ENCODE results near the gene MAZ.
"Not testable (repeated sequence)": the region's sequence is repeated elsewhere in the genome, so short reads cannot be mapped to it uniquely, and the experiment has no call there.

Gene MAZ

DNA sequence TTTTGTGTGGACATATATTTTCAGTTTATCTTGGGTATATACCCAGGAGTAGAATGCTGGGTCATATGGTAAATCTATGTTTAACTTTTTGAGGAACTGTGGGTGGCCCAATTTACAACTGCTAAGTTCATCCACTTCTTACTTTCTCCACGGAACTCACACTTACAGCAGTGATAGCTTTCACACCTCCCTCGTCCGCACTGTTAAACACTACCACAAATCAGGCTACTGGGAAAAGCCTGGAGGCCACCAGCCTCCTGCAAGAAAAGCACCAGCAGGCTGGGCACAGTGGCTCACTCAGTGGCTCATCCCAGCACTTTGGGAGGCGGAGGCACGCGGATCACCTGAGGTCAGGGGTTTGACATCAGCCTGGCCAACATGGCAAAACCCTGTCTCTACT, 43.0 kb upstream of the MAZ start:
- in situ Hi-C loops (cut with MboI; ENCODE audit: low pct_unique_long_range_greater_than_20kb, low sequenced_read_pairs, unreplicated experiment) = no loop called here
- TF ChIP-seq, protein P1, sequence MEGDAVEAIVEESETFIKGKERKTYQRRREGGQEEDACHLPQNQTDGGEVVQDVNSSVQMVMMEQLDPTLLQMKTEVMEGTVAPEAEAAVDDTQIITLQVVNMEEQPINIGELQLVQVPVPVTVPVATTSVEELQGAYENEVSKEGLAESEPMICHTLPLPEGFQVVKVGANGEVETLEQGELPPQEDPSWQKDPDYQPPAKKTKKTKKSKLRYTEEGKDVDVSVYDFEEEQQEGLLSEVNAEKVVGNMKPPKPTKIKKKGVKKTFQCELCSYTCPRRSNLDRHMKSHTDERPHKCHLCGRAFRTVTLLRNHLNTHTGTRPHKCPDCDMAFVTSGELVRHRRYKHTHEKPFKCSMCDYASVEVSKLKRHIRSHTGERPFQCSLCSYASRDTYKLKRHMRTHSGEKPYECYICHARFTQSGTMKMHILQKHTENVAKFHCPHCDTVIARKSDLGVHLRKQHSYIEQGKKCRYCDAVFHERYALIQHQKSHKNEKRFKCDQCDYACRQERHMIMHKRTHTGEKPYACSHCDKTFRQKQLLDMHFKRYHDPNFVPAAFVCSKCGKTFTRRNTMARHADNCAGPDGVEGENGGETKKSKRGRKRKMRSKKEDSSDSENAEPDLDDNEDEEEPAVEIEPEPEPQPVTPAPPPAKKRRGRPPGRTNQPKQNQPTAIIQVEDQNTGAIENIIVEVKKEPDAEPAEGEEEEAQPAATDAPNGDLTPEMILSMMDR (IDR thresholded peaks at IDR 0.05; ENCODE audit: extremely low read depth, insufficient read depth, missing control alignments) = no peak
- no peak for DNase-seq (ENCODE audit: low spot score)

DNA sequence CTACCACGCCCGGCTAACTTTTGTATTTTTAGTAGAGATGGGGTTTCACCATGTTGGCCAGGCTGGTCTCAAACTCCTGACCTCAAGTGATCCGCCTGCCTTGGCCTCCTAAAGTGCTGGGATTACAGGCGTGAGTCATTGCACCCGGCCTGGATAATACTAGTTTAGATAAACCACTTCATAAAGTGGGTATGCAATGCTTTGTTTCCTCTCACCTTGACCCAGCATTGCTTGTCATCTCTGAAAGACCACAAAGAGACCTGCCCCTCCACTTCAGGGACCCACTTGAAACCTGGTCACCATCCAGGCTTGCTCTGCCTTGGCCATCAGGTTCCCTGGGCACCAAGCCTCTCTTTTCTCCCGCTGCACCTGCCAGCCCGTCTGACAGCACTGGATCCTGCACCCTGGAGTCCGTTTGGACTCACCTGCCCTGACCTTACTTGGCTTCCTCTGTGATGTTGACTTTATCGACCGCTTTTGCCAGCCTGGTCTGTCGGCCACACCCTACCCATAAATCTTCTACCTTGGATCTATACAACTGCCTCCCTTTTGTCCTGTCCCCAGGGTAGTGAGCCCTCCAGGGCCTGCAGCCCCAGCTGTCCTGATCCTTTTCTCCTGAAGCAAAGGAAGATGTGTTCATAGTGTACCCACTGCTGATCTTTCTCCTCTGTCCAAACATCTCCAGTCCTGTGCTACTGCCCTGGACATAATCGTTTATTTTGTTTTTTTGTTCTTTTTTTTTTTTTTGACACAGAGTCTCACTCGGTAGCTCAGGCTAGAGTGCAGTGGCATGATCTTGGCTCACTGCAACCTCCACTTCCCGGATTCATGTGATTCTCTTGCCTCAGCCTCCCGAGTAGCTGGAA, 40.9 kb upstream of the MAZ start:
- TF ChIP-seq, protein P1 (IDR thresholded peaks at IDR 0.05; ENCODE audit: extremely low read depth, insufficient read depth, missing control alignments) = no peak
- in situ Hi-C loops (cut with MboI; ENCODE audit: low pct_unique_long_range_greater_than_20kb, low sequenced_read_pairs, unreplicated experiment) = no loop called here
- no peak for DNase-seq (ENCODE audit: low spot score)

DNA sequence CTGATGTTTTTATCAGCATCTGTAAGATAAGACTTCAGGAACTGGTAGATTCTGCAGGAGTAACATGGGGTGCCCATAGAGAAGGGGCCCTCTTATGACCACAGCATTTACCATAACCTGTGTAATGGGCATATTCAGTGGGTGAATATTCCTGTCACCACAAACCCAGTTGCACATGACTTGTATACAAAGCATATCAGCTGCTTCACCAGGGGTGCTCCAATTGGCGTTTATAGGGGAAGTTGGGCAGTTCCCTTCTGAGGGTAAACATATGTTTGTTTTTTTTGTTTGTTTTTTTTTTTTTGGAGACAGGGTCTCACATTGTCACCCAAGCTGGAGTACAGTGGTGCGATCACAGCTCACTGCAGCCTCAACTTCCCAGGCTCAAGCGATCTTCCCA, 39.8 kb upstream of the MAZ start:
- in situ Hi-C loops (cut with MboI; ENCODE audit: low pct_unique_long_range_greater_than_20kb, low sequenced_read_pairs, unreplicated experiment) = no loop called here
- no peak for DNase-seq (ENCODE audit: low spot score)
- TF ChIP-seq, protein P1 (IDR thresholded peaks at IDR 0.05; ENCODE audit: extremely low read depth, insufficient read depth, missing control alignments) = no peak

DNA sequence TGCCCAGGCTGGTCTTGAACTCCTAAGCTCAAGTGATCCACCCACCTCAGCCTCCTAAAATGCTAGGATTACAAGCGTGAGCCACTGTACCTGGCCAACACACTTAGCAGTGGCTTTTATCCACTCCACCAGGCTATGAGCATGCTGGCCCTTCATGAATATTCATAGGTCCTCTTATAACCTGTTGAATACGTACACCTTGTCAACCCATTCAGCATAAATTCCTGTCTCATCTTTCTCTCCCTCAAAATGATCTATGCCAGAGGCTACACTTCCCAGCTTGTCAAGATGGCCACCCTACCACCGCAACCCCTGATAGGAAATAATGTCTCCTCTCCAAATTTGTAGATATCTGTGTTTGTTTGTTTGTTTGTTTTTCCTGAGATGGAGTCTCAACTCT, 39.3 kb upstream of the MAZ start:
- no peak for DNase-seq (ENCODE audit: low spot score)
- TF ChIP-seq, protein P1 (IDR thresholded peaks at IDR 0.05; ENCODE audit: extremely low read depth, insufficient read depth, missing control alignments) = no peak
- in situ Hi-C loops (cut with MboI; ENCODE audit: low pct_unique_long_range_greater_than_20kb, low sequenced_read_pairs, unreplicated experiment) = no loop called here

DNA sequence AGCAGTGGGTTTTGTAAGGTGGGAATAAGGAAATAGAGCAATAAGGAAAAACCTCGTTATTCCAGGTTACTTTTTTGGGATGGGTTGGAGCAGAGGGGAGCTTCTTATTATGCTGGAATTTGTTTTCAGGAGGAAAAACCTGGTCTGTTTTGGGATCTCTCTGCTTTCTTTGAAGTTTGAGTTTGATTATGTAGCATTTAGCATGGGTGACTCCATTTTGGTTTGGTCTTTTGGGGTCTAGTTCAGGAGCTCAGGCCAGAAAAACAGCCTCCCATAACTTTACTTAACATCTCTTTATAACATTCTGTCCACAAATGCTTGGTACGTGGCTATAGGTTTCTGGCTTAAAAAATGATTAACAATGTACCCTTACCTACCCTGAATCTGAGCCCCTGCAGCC, 36.8 kb upstream of the MAZ start:
- TF ChIP-seq, protein P1 (IDR thresholded peaks at IDR 0.05; ENCODE audit: extremely low read depth, insufficient read depth, missing control alignments) = no peak
- in situ Hi-C loops (cut with MboI; ENCODE audit: low pct_unique_long_range_greater_than_20kb, low sequenced_read_pairs, unreplicated experiment) = no loop called here
- no peak for DNase-seq (ENCODE audit: low spot score)

DNA sequence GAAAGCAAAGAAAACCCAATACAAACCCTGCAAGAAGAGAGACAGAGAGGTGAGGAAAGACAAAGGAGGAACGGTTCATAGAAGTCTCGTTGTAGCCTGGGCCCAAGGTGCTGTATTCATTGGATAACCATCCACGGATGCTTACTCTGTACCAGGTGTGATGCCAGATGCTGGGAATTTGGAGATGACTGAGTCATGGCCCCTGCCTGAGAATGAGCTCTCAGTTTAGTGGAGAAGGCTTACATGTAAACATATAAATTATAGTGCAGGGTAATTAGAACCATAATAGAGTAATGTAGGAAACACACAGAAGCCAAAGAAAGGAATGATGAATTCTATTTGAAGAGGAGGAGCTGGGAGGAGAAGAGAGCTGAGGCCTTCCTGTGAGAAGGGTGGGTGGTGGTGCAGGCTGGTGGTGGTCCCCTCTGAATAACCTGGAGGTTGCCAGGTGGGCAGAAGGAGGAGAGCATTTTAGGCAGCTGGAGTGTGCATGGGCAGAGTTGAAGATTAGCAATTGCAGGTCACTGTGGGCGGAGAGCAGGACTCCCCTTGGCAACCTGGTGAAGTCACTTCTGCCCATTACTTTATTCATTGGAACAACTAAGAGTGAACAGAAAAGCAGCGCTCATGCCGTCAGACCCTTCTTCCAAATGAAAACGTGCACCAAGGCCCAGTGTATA, 35.9 kb upstream of the MAZ start:
- no peak for DNase-seq (ENCODE audit: low spot score)
- TF ChIP-seq, protein P1 (IDR thresholded peaks at IDR 0.05; ENCODE audit: extremely low read depth, insufficient read depth, missing control alignments) = no peak
- in situ Hi-C loops (cut with MboI; ENCODE audit: low pct_unique_long_range_greater_than_20kb, low sequenced_read_pairs, unreplicated experiment) = no loop called here

DNA sequence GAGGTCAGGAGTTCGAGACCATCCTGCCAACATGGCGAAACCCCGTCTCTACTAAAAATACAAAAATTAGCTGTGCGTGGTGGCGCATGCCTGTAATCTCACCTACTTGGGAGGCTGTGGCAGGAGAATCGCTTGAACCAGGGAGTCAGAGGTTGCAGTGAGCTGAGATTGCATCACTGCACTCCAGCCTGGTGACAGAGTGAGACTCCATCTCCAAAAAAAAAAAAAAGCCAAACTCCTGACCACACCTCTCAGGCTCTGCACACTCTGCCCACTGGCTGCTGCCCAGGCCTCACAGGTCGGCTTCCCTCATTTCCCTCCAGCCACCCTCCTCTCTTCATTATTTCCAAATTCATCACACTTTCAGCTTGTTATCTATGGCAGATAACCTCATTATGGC, 34.0 kb upstream of the MAZ start:
- DNase-seq (ENCODE audit: low spot score); in situ Hi-C loops (cut with MboI; ENCODE audit: low pct_unique_long_range_greater_than_20kb, low sequenced_read_pairs, unreplicated experiment): not testable (repeated sequence)

Data from GM13977 (cell line).